ENCODE results near the gene BAG5.
"Not testable (repeated sequence)": the region's sequence is repeated elsewhere in the genome, so short reads cannot be mapped to it uniquely, and the experiment has no call there.

BAG5 gene

GRCh38 chr14:103524002-103524935, 38.2 kb downstream of the BAG5 start:
- no peak for DNase-seq

GRCh38 chr14:103523575-103523954, 38.9 kb downstream of the BAG5 start:
- no peak for DNase-seq

GRCh38 chr14:103522649-103523574, 39.5 kb downstream of the BAG5 start, which contains the start of gene CKB:
CKB (minus strand) TSS chr14:103522830; CDS start chr14:103522493, 337 bp downstream.
- DNase-seq: no peak

GRCh38 chr14:103521951-103522563, 40.4 kb downstream of the BAG5 start:
- DNase-seq: peak; percentile 70

- DNase-seq: peak; percentile 65
Observed at GRCh38 chr14:103521438-103521950, 41.0 kb downstream of the BAG5 start.

GRCh38 chr14:103520657-103521437, 41.6 kb downstream of the BAG5 start:
- DNase-seq: peak; percentile 93

GRCh38 chr14:103520269-103520656, 42.2 kb downstream of the BAG5 start:
- no peak for DNase-seq

- no peak for DNase-seq
Observed at GRCh38 chr14:103519837-103520212, 42.6 kb downstream of the BAG5 start.

- no peak for DNase-seq
Observed at GRCh38 chr14:103519043-103519836, 43.2 kb downstream of the BAG5 start.

GRCh38 chr14:103518422-103519042, 43.9 kb downstream of the BAG5 start:
- DNase-seq: no peak

GRCh38 chr14:103517721-103518421, 44.6 kb downstream of the BAG5 start:
- peak; percentile 45 for DNase-seq

- DNase-seq: no peak
Observed at GRCh38 chr14:103517174-103517566, 45.3 kb downstream of the BAG5 start.

GRCh38 chr14:103516426-103517173, 45.9 kb downstream of the BAG5 start:
- no peak for DNase-seq

- DNase-seq: no peak
Observed at GRCh38 chr14:103514596-103515421, 47.6 kb downstream of the BAG5 start.

GRCh38 chr14:103512701-103513611, 49.5 kb downstream of the BAG5 start:
- peak; percentile 31 for DNase-seq

- not testable (repeated sequence) for DNase-seq
Observed at GRCh38 chr14:103512180-103512579, 50.3 kb downstream of the BAG5 start.

All from right kidney (tissue), 1 donor.